Left lung (tissue), 10 donors: ENCODE measurements around the gene ACBD6. TPM values are rescaled to one million over a fixed set of nuclear protein-coding genes. Genes with fewer than 3 reads are reported as not detected.

Source experiments
- ATAC-seq: fragments of 200-7000 bp; cut with Tn5 transposase; one replicate; pipeline ENCODE4 v1.9.1; 2020; ENCODE audit warnings: moderate library complexity
- DNase-seq, 4 donors: peaks; one replicate each; pipeline ENCODE4 v3.0.0-alpha.2; 2013 to 2020
- H3K27ac ChIP-seq, 2 donors: fragments of 200-600 bp; sonication (generic) in 1 of 2; one replicate each; pipeline versions ENCODE4 v1.5.0 to v1.8.0; 2020 to 2021
- H3K27me3 ChIP-seq, 2 donors: fragments of 200-600 bp; sonication (generic) in 1 of 2; one replicate each; pipeline versions ENCODE4 v1.5.0 to v1.8.0; 2020 to 2021
- H3K36me3 ChIP-seq, 2 donors: fragments of 200-600 bp; sonication (generic) in 1 of 2; one replicate each; pipeline versions ENCODE4 v1.5.0 to v1.8.0; 2020 to 2021
- H3K4me1 ChIP-seq, 2 donors: fragments of 200-600 bp; one replicate each; pipeline ENCODE4 v1.8.0; 2021
- H3K4me3 ChIP-seq, 2 donors: fragments of 200-600 bp; sonication (generic) in 1 of 2; one replicate each; pipeline versions ENCODE4 v1.5.0 to v1.8.0; 2020 to 2021; ENCODE audit warnings: mild to moderate bottlenecking in 1 of 2
- H3K9me3 ChIP-seq, 2 donors: fragments of 200-600 bp; sonication (generic) in 1 of 2; one replicate each; pipeline versions ENCODE4 v1.5.0 to v1.8.0; 2020 to 2021
- intact Hi-C, 2 donors: fragments of 100-400 bp; cut with DNase I; formaldehyde crosslinking; loops; one replicate each; pipeline versions ENCODE4 v1.11.2 to v1.14.2; 2022
- polyA plus RNA-seq, 6 donors: library from polyadenylated mRNA; unstranded; fragments of 120-200 nt; gene quantifications; one replicate each; pipeline ENCODE4 v1.2.1, GENCODE V29; 2013; ENCODE audit not compliant: insufficient read length in 6 of 6
- total RNA-seq, 2 donors: library from RNA; stranded (reverse); fragmentation: NEBNext Ultra II Directional; extraction: Animal tissue kit (Norgen Biotek cat#: 25700); gene quantifications; one replicate each; pipeline ENCODE4 v1.2.1, GENCODE V29; 2021
- TF ChIP-seq, protein P1 (sequence below), 2 donors: fragments of 200-600 bp; sonication (generic) in 1 of 2; IDR thresholded peaks; one replicate each; pipeline versions ENCODE4 v1.5.0 to v1.8.0; 2021; ENCODE audit warnings: antibody characterized with exemption in 2 of 2
- donor health status: DM: no; HTN: yes; CAD: no.
- donor health status: DM: no; HTN: no; CAD: no.

Gene ACBD6
- total and polyA plus RNA-seq, 8 donors, result 26.5 to 81.9 (median 78.9) TPM

GRCh38 chr1:180343921-180344769 lies 158.2 kb downstream of the ACBD6 start:
- peaks cover 4 to 11% of the 10 kb centered on the region in 2 donors for H3K4me1 ChIP-seq
- H3K4me3 ChIP-seq, result no peak overlapping the region
- H3K36me3 ChIP-seq, result no peaks in the 10 kb centered on the region
- no peaks in the 10 kb centered on the region for H3K27me3 ChIP-seq
- peak; percentile 91 for ATAC-seq
- no peaks in the 10 kb centered on the region for H3K9me3 ChIP-seq
- intact Hi-C loops, result no loop called here
- TF ChIP-seq, protein P1, sequence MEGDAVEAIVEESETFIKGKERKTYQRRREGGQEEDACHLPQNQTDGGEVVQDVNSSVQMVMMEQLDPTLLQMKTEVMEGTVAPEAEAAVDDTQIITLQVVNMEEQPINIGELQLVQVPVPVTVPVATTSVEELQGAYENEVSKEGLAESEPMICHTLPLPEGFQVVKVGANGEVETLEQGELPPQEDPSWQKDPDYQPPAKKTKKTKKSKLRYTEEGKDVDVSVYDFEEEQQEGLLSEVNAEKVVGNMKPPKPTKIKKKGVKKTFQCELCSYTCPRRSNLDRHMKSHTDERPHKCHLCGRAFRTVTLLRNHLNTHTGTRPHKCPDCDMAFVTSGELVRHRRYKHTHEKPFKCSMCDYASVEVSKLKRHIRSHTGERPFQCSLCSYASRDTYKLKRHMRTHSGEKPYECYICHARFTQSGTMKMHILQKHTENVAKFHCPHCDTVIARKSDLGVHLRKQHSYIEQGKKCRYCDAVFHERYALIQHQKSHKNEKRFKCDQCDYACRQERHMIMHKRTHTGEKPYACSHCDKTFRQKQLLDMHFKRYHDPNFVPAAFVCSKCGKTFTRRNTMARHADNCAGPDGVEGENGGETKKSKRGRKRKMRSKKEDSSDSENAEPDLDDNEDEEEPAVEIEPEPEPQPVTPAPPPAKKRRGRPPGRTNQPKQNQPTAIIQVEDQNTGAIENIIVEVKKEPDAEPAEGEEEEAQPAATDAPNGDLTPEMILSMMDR (IDR thresholded peaks at IDR 0.05), result no peak
- DNase-seq, result peak in 1 of 4 donors; percentile 30
- no peak overlapping the region for H3K27ac ChIP-seq

- DNase-seq (no peak), ATAC-seq (no peak)
- Histone ChIP-seq H3K4me3 (no peak overlapping the region), H3K9me3 (peaks cover 0 to 4% of the 10 kb centered on the region in 2 donors), H3K27me3 (no peaks in the 10 kb centered on the region), H3K36me3 (no peaks in the 10 kb centered on the region), H3K4me1 (no peaks in the 10 kb centered on the region), H3K27ac (no peak overlapping the region)
- intact Hi-C loops, result no loop called here
- TF ChIP-seq, protein P1 (IDR thresholded peaks at IDR 0.05), result no peak
Measured at GRCh38 chr1:180327089-180327488, 175.3 kb downstream of the ACBD6 start.

GRCh38 chr1:180312926-180313325 lies 189.5 kb downstream of the ACBD6 start:
- H3K36me3 ChIP-seq, result peaks cover 0 to 10% of the 10 kb centered on the region in 2 donors
- DNase-seq, result no peak
- no peaks in the 10 kb centered on the region for H3K9me3 ChIP-seq
- H3K27me3 ChIP-seq, result no peaks in the 10 kb centered on the region
- ATAC-seq, result no peak
- no peak overlapping the region for H3K4me3 ChIP-seq
- TF ChIP-seq, protein P1 (IDR thresholded peaks at IDR 0.05), result no peak
- intact Hi-C loops, result no loop called here
- no peak overlapping the region for H3K27ac ChIP-seq
- no peaks in the 10 kb centered on the region for H3K4me1 ChIP-seq

DNA sequence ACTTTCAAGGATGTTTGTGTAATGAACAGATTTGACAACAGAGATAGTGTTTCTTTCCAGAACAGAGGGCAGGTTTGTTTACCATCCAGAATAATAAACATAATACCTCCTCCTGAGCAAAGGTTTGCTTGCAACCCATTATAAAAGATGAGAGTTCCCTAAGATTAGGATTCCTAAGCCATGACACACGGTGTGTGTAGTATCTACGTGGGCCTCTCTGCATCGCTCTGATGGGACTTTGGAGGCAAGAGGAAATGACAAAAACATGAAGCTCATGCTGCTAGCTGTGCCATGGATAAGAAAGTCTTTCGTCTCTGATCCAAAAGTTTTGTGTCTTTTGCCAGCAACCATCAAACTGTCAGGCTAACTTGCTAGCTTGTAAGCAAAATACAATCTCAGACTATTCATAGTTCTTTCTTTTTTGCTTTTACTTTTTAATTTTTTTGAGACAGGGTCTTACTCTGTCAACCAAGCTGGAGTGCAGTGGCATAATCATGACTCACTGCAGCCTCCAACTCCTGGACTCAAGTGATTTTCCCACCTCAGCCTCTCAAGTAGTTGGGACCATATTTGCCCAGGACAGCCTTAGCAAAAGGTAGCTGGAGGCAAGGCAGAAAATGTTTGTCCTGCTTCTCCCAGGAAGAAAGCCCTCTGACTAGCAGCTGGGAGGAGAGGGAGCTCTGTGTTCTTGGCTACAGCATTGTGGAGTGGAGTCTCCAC lies 191.2 kb downstream of the ACBD6 start:
- Histone ChIP-seq H3K9me3 (peaks cover 0 to 2% of the 10 kb centered on the region in 2 donors), H3K4me3 (no peak overlapping the region), H3K27me3 (no peaks in the 10 kb centered on the region), H3K36me3 (peaks cover 0 to 10% of the 10 kb centered on the region in 2 donors), H3K27ac (no peak overlapping the region), H3K4me1 (no peaks in the 10 kb centered on the region)
- TF ChIP-seq, protein P1 (IDR thresholded peaks at IDR 0.05), result no peak
- no peak for ATAC-seq
- no peak for DNase-seq
- intact Hi-C loops, result no loop called here

GRCh38 chr1:180310095-180310494 lies 192.3 kb downstream of the ACBD6 start:
- ATAC-seq, result peak; percentile 12
- Histone ChIP-seq H3K27ac (no peak overlapping the region), H3K4me1 (no peaks in the 10 kb centered on the region), H3K36me3 (peaks cover 0 to 10% of the 10 kb centered on the region in 2 donors), H3K27me3 (no peaks in the 10 kb centered on the region), H3K4me3 (no peak overlapping the region), H3K9me3 (peaks cover 0 to 2% of the 10 kb centered on the region in 2 donors)
- intact Hi-C loops, result no loop called here
- peak in 1 of 4 donors; percentile 77 for DNase-seq
- TF ChIP-seq, protein P1 (IDR thresholded peaks at IDR 0.05), result no peak
